ENCODE data around the gene SPTBN5.

SPTBN5 gene

GRCh38 chr15:41926185-41927056 lies 32.6 kb upstream of the SPTBN5 start:
- no peak for DNase-seq (ENCODE audit: low read depth in 2 of 2)

- DNase-seq (ENCODE audit: low read depth in 2 of 2): no peak
Measured at GRCh38 chr15:41925086-41925608, 31.3 kb upstream of the SPTBN5 start.

GRCh38 chr15:41923401-41923997 lies 29.6 kb upstream of the SPTBN5 start:
- DNase-seq (ENCODE audit: low read depth in 2 of 2): no peak

GRCh38 chr15:41922353-41922752 lies 28.5 kb upstream of the SPTBN5 start:
- DNase-seq (ENCODE audit: low read depth in 2 of 2): no peak

- DNase-seq (ENCODE audit: low read depth in 2 of 2): no peak
Measured at GRCh38 chr15:41921639-41922038, 27.8 kb upstream of the SPTBN5 start.

GRCh38 chr15:41921167-41921566 lies 27.3 kb upstream of the SPTBN5 start:
- DNase-seq (ENCODE audit: low read depth in 2 of 2): no peak

GRCh38 chr15:41919954-41920538 lies 26.2 kb upstream of the SPTBN5 start:
- DNase-seq (ENCODE audit: low read depth in 2 of 2): no peak

GRCh38 chr15:41919201-41919820 lies 25.5 kb upstream of the SPTBN5 start:
- DNase-seq (ENCODE audit: low read depth in 2 of 2): no peak

- DNase-seq (ENCODE audit: low read depth in 2 of 2): no peak
Measured at GRCh38 chr15:41918506-41919126, 24.8 kb upstream of the SPTBN5 start.

- no peak for DNase-seq (ENCODE audit: low read depth in 2 of 2)
Measured at GRCh38 chr15:41917767-41918430, 24.0 kb upstream of the SPTBN5 start.

- no peak for DNase-seq (ENCODE audit: low read depth in 2 of 2)
Measured at GRCh38 chr15:41915255-41915994, 21.6 kb upstream of the SPTBN5 start.

GRCh38 chr15:41914411-41914810 lies 20.6 kb upstream of the SPTBN5 start:
- DNase-seq (ENCODE audit: low read depth in 2 of 2): no peak

- DNase-seq (ENCODE audit: low read depth in 2 of 2): no peak
Measured at GRCh38 chr15:41913256-41913655, 19.4 kb upstream of the SPTBN5 start.

- no peak for DNase-seq (ENCODE audit: low read depth in 2 of 2)
Measured at GRCh38 chr15:41911691-41912345, 18.0 kb upstream of the SPTBN5 start.

GRCh38 chr15:41908736-41909461 lies 15.0 kb upstream of the SPTBN5 start:
- DNase-seq (ENCODE audit: low read depth in 2 of 2): no peak

- DNase-seq (ENCODE audit: low read depth in 2 of 2): no peak
Measured at GRCh38 chr15:41907141-41907540, 13.3 kb upstream of the SPTBN5 start.

- no peak for DNase-seq (ENCODE audit: low read depth in 2 of 2)
Measured at GRCh38 chr15:41906608-41907007, 12.8 kb upstream of the SPTBN5 start.

GRCh38 chr15:41905036-41905793 lies 11.4 kb upstream of the SPTBN5 start:
- DNase-seq (ENCODE audit: low read depth in 2 of 2): no peak
